ENCODE measurements around the gene CHTF8.

The CHTF8 gene

DNA sequence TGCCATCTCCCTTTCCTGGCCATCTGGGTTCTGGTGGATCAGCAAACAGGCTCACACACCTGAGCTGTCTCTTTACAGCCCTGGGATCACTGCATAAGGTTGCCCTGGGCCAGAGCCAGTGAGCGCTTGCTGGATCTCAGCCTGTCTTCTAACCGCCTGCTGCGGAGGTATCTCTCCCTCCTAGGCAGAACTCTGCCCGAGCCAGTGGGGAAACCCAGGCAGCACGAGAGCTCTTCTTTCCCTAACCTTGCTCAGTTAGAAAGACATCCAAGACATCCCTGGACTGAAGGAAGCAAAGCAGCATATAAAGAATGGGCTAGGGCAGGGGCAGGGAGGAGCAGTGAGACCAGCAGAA is 20.5 kb downstream of the CHTF8 start:
- TF ChIP-seq, protein P1, sequence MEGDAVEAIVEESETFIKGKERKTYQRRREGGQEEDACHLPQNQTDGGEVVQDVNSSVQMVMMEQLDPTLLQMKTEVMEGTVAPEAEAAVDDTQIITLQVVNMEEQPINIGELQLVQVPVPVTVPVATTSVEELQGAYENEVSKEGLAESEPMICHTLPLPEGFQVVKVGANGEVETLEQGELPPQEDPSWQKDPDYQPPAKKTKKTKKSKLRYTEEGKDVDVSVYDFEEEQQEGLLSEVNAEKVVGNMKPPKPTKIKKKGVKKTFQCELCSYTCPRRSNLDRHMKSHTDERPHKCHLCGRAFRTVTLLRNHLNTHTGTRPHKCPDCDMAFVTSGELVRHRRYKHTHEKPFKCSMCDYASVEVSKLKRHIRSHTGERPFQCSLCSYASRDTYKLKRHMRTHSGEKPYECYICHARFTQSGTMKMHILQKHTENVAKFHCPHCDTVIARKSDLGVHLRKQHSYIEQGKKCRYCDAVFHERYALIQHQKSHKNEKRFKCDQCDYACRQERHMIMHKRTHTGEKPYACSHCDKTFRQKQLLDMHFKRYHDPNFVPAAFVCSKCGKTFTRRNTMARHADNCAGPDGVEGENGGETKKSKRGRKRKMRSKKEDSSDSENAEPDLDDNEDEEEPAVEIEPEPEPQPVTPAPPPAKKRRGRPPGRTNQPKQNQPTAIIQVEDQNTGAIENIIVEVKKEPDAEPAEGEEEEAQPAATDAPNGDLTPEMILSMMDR (conservative IDR thresholded peaks at IDR 0.05) = no peak
- no peak for TF ChIP-seq ZFX (IDR thresholded peaks at IDR 0.05)
- H3K27ac ChIP-seq = no peak overlapping the region

DNA sequence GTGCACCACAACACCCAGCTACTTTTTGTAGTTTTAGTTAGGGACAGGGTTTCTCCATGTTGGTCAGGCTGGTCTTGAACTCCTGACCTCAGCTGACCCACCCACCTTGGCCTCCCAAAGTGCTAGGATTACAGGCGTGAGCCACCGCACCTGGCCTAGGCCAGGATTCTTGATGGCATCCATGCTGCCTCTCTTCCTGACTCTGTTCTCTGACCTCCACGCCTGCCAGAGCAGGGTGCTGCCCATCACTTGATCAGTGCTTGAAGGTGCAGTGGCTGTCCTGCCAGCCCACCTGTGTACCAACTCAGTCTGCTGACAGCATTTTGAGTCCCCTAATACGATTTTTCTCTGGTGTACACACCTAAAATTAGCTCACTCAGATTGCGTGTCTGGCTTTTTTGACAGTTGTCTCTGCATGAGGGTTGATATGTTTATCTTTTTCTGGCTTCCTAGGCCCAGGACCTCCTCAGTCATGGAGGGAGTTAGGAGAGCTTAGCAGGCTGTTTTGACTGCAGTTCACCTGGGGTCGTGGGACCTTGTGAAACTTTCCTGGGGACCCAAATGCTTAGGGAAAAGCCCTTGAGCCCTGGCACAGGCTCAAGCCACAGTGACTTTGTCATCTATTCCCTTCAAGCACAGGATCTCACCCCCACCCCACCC is 21.0 kb downstream of the CHTF8 start:
- H3K27ac ChIP-seq = no peak overlapping the region
- no peak for TF ChIP-seq ZFX (IDR thresholded peaks at IDR 0.05)
- TF ChIP-seq, protein P1 (conservative IDR thresholded peaks at IDR 0.05) = no peak

DNA sequence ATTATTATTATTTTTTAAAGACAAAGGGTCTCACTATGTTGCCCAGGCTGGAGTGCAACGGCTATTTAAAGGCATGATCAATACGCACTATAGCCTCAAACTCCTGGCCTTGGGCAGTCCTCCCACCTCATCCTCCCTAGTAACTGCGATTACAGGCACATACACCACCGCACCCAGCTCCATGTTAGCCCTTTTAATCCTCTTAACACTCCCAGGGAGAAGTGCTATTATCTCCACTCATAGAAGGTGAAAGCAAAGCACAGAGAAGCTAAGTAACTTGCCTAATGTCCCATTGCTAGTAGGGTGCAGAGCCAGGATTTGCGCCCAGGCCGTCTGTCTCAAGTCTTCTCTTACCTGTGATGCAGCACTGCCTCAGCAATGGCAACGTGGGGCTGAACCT is 22.0 kb downstream of the CHTF8 start:
- no peak overlapping the region for H3K27ac ChIP-seq
- TF ChIP-seq, protein P1 (conservative IDR thresholded peaks at IDR 0.05) = no peak
- no peak for TF ChIP-seq ZFX (IDR thresholded peaks at IDR 0.05)

DNA sequence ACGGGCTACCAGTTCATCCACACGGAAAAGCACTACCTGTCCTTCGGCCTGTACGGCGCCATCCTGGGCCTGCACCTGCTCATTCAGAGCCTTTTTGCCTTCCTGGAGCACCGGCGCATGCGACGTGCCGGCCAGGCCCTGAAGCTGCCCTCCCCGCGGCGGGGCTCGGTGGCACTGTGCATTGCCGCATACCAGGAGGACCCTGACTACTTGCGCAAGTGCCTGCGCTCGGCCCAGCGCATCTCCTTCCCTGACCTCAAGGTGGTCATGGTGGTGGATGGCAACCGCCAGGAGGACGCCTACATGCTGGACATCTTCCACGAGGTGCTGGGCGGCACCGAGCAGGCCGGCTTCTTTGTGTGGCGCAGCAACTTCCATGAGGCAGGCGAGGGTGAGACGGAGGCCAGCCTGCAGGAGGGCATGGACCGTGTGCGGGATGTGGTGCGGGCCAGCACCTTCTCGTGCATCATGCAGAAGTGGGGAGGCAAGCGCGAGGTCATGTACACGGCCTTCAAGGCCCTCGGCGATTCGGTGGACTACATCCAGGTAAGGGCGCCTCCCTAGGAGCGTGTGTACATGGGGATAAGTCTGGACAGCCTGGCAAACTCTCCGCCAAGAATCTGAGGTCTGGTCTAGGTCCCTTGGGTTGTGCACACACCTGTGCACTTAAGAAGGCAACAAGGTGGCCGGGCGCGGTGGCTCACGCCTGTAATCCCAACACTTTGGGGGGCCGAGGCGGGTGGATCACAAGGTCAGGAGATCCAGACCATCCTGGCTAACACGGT is 22.7 kb downstream of the CHTF8 start:
- no peak for TF ChIP-seq ZFX (IDR thresholded peaks at IDR 0.05)
- TF ChIP-seq, protein P1 (conservative IDR thresholded peaks at IDR 0.05) = no peak
- no peak overlapping the region for H3K27ac ChIP-seq

DNA sequence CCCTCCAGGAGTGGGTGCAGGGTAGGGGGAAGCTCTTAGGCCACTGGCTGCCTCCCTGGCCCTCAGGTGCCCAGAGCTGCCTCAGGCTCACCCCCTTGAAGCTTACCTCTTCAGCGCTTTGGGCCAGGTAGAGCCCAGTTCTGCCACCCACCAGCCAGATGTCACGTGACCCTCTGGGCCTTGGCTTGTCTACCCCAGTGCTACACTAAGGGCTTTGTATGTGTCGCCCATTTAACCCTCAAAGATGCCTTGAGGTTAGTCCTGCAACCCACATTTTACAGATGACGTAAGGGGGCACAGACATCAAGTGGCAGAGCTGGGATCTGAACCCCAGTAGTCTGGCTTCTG is 23.5 kb downstream of the CHTF8 start:
- no peak overlapping the region for H3K27ac ChIP-seq
- TF ChIP-seq ZFX (IDR thresholded peaks at IDR 0.05) = no peak
- TF ChIP-seq, protein P1 (conservative IDR thresholded peaks at IDR 0.05) = no peak

DNA sequence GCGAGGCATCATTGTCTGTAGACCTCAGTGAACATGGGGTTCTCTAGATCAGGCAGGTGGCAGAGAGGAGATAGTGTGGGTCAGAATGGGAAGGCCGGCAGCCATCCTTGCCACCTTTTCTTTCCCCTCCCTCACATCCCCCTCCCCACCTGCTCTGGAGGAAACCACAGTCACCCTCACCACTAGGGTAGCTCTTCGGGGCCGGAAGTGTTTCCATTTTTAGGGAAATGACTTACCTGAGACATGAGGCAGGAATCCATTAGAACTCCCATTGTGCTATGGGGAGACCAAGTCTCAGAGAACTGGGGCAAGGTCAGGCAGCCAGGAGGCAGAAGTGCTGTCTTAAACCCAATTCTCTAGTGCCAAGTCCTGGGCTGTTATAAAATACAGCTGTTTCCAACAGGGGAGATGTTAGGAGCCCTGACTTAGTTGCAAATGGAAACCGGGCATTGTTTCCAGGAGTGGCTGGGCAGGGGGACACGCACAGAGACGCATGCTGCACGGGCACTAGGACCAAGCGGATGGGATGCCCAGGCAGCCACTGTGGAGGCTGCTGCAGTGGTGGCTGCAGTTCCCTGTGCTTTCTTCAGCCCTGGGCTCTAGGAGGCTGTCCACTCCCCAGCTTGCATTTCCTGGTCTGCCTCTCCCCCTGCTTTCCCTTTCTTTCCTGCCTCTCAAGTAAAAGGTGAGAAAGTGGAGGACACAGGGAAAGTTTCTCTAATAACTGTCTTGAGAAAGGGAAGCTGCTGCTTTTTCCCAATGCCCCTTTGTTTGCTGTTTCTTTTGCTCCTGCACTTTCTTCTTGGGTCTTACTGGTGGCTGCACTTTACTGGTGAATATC is 24.1 kb downstream of the CHTF8 start:
- H3K27ac ChIP-seq = no peak overlapping the region
- TF ChIP-seq, protein P1 (conservative IDR thresholded peaks at IDR 0.05) = no peak
- no peak for TF ChIP-seq ZFX (IDR thresholded peaks at IDR 0.05)

Data from C4-2B (cell line).